ENCODE data around the gene GAL3ST2.

DNA sequence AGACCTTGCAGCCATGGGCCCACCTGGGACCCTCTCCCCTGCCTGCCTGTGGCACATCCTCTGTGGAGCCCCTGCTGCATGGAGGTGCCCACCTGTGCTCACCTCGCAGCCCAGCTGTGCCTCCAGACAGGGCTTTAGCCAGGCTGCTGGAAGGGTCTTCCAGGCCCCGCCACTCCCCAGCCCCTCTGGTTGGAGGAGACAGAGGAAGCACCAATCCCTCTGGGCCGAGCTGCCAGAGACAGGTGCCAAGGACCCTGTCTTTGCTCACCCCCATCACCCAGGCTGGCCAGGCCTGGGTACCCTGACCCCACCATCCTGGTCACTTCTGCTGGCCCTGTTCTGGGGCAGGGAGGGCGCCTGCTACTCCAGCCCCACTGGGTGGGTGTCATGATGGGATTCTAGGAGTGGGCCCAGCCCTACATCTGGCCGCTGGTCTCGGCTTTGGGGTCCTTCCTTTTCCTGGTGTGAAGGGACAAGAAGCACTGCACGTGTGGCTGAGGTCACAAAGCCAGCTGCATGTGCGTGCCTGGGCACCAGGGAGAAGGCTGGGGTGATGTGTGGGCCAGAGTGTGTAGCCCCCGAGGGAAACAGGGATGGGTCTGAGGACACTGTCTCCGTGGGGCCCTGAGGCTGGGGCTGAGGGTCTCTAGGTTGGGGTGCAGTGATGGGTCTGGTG, 23.0 kb downstream of the GAL3ST2 start:
- TF ChIP-seq CTCF (IDR thresholded peaks at IDR 0.05) (no peak), POLR2AphosphoS5 (IDR thresholded peaks at IDR 0.05) (no peak), POLR2A (IDR thresholded peaks at IDR 0.05) (no peak), EP300 (IDR thresholded peaks at IDR 0.05; ENCODE audit: low read depth) (no peak)
